HTR-8/SVneo (cell line): ENCODE measurements around the gene VCL.
A peak's percentile ranks its signal among the peaks of the same experiment; 100 is the strongest.
"Not testable (repeated sequence)": the region's sequence is repeated elsewhere in the genome, so short reads cannot be mapped to it uniquely, and the experiment has no call there.

Source experiments
- DNase-seq: peaks from one replicate; pipeline ENCODE4 v3.0.0; 2011; ENCODE audit warnings: low spot score, mixed read lengths; ENCODE audit not compliant: insufficient read length
- FAIRE-seq: peaks from 2 replicates; lab custom pipeline; 2011; peaks lifted over from hg19 to GRCh38; lab: Jason Lieb, UNC

Gene VCL

DNA sequence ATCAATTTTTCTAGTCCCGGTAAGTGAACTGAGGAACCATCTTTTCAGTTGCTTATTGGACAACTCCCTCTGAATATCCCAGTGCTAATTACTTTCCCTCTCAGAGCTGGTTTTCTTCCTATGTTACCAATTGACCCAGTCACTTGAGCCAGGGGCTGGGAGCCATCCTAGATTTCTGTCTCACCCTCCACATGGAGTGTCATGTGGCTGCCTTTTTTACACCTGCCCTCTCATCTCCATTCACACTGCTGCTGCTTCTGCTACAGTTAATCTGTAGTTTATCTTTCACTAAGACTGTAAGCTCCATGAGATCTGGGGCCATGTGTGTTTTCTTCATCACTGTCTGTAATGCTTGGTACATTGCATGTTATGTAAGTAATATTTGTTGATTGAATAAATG, 35.8 kb downstream of the VCL start:
- no peak for FAIRE-seq

DNA sequence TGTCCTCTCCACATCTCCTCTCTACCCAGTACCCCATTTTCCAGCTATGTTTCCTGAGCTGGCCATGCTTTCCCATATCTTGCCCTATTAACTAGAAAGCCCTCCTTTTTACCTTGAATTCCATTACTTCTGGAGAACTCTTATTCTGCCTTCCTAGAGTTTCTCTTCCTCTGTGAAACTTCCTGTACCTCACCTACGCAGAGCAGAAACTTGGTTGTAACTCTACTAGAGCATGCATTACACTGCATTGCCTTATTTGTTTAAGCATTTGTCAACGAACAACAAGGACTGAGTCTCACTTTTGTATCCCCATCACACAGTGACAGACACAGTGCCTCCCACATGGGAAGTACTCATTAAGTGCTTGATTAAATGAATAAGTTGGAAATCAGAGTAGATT, 36.4 kb downstream of the VCL start:
- FAIRE-seq (peak; percentile 60), DNase-seq (no peak)

More for the DNA sequence above, 35.8 kb downstream of the VCL start:
- no peak for DNase-seq

DNA sequence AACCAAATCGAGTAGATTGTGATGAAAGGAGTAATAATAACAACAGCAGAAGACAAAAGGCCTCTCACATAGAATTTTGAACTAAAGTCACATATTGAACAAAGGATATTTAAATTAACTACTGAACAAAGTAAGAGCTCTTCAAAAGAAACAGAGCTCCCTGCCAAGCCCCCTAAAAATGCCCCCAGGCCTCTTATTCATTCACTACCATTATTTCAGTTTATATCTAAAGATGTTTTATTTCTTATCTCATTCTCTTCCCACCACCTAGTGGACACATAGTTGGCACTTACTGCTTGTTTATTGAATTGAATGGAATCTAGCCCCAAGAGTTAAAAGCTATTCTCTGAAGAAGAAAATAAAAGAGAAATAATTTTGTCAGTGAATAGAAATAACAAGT, 37.4 kb downstream of the VCL start:
- DNase-seq (no peak), FAIRE-seq (no peak)

DNA sequence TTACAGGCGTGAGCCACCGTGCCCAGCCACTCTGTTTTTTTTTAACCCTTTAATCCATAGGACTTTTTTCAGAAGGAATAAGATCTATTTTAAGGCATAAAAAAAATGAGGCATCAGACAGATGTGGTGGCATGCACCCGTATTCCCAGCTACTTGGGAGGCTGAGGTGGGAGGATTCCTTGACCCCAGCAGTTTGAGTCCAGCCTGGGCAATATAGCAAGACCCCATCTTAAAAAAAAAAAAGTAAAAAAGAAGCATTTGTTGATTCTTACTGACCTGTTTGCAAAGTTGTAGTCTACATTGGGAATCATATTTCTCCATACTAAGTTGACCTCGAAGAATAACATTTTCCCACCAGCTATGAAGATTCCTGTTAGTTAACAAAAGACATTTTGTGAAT, 38.6 kb downstream of the VCL start:
- DNase-seq (no peak), FAIRE-seq (no peak)

DNA sequence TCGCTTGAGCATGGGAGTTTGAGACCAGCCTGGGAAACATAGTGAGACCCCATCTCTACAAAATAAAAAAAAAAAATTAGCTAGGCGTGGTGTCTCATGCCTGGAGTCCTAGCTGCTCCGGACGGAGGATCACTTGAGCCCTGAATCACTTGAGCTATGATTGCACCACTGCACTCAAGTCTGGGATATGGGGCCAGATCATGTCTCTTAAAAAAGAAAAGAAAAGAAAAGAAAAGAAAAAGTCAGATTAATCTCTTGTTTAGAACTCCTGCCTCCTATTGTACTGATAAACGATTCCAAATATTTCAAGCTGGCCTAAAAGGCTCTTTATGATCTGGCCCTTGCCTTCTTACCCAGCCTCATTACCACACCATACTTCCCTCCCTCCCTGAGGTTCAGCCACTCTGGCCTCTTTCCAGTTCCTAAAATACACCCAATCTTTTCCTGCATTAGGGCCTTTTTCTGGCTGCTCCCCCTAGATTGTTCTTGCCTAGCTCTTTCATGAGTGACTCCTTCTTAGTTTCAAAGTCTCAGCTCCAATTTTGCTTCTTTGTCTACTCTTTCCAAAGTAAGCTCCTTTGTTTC, 41.7 kb downstream of the VCL start:
- FAIRE-seq: no peak

DNA sequence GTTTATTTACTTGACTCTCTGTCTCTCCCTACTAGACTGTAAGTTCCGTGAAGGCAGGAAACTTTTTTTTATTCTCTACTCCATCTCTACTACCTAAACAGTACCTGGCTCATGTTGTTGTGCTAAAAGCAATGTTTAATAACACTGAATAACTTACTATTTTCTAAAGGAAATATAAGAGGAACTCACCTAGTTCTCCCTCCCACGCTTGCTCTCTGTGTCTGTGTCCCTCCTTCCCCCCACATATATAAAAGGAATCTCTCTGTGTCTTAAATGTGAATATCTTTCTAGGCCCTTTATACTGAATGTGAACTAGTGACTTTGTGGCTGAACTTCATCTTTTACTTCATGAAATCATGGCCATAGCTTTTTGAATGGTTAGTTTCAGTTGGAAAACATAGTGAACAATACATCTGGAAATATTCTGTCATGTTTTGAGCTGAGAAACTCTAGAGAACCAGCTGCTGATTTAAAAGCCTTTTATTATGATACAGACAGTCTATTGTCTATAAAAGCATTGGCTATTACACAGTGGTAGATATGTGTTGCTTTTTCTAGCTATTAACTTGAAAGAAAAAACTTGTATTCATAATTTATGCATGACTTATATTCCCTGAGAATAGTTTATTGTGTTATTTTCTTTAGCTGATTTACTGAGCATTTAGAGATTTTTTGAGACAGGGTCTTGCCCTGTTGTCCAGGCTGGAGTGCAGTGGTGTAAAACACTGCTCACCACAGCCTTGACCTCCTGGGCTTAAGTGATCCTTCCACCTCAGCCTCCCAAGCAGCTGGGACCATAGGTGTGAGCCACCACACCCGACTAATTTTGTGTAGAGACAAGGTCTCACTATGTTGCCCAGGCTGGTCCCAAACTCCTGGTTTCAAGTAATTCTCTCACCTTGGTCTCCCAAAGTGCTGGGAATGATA, 42.5 kb downstream of the VCL start:
- DNase-seq: no peak
- no peak for FAIRE-seq

More for the DNA sequence above, 41.7 kb downstream of the VCL start:
- no peak for DNase-seq

DNA sequence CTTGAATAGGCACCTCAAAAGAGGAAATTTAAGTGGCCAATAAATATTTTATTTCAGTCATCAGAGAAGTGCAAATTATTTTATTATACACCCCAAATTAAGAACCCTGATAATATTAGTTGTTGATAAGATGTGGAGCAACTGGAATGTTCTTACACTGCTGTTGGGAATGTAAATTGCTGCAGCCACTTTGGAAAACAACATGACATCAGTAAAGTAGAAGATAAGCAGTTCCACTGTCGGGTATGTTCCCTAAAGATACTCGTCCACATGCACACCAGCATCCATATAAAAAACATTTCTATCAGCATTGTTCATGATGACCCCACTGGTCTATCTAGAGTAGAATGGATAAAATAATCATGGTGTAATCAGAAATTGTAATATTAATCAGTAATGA, 46.5 kb downstream of the VCL start:
- no peak for DNase-seq
- no peak for FAIRE-seq

DNA sequence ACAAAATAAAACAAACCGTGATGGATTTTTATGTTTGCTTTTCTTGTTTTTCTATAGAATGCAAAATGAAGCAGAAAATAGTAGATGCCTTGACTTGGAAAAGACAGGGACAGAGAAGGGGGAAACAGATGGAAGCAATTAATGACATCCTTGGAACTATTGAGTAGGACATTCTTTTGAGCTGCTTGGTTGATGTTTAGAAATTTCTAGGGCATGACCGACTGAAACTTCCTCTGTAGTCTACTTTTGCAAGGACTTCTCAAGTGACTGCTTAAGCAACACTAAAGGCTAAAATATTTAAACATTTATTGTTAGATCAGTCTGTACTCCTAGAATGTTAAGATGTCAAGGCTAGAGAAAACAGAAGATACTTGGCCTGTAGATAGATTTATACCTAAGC, 49.4 kb downstream of the VCL start:
- no peak for FAIRE-seq
- DNase-seq: no peak

DNA sequence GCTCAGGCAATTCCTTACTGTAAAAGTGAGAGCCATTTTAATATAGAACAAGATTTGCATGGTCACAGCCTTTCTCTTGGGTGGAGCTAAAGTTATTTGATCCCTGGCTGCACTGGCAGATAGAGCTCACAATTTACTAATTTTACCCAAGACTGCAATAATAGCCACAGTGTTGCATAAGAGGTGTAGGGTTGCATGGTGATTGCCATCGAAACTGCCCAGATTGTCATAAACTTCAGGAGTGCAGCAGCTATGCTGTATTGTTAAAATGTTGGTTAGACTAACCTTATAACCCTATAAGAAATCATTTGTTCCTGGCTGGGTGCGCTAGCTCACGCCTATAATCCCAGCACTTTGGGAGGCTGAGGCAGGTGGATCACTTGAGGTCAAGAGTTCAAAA, 50.0 kb downstream of the VCL start:
- peak; percentile 53 for DNase-seq
- no peak for FAIRE-seq

DNA sequence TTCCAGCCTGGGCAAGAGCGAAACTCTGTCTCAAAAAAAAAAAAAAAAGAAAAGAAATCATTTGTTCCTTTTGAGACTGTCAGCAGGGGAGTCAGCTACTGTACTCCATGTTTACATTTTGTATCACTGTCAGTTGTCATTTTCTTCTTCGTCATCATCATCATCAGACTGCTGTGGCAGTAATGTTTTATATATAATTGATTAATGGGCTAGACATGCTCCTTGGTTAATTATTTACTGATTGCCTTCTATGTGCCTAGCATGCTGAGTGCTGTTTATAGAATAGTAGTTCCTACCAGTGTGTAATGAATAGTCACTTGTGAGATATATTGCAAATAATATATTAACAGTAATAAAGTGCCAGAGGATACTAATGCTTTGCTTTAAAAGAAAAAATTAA, 50.5 kb downstream of the VCL start:
- no peak for DNase-seq
- no peak for FAIRE-seq

DNA sequence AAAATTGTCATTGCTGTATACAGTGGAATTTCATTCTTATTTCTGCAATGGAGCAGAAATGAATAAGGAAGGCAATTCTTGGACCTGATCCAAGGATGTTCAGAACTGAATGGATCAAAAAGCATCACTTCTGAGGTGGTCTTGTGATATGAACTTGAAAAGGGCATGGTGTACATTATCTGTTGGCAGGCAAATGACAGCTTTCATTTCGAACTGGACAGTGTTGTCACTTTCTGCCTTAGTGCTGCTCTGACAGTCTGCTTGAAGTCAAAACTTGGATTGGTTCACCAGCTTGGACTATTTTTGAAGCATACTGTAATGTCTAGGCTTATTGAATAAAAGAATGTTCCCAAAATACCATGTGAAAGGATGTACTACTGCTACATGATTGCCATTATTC, 52.0 kb downstream of the VCL start:
- no peak for DNase-seq
- no peak for FAIRE-seq

DNA sequence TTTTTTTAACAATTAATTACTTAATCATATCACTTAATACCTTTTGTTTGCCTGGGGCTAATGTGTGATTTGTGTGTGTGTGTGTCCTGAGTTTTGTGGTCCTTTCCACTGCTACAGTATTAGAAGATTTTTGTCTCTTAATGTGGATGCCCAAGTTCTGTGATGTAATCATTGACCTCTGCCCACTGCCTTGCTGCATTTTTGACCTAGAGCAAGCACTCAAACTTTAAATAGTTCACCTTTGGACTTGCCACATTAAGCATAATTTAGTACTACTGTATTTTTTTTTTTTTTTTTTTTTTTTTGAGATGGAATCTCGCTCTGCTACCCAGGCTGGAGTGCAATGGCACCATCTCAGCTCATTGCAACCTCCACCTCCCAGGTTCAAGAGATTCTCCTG, 52.7 kb downstream of the VCL start:
- FAIRE-seq (no peak), DNase-seq (no peak)

DNA sequence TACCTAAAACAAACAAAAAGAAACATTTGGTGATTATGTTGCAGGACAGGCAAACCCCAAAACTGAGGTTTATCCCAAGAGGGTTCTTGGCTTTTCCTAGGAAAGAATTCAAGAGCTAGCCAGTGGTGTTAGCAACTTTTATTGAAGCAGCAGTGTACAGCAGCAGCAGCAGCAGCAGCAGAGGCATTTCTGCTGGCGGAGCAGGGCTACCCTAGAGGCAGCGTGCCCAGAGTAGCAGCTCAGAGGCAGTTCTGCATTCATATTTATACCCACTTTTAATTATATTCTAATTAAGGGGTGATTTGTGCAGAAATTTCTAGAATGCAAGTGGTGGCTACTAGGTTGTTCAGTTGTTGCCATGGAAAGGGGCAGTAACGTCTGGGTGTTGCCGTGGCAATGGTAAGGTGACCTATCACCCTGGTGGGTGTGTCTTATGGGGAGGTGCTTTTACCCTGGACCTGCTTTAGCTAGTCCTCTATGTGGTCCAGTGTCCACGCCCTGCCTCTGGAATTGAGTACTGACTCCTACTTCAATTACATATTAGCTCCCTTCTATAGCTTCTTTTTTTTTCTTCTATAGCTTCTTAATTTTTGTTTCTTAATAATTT, 53.9 kb downstream of the VCL start:
- DNase-seq (no peak), FAIRE-seq (no peak)

DNA sequence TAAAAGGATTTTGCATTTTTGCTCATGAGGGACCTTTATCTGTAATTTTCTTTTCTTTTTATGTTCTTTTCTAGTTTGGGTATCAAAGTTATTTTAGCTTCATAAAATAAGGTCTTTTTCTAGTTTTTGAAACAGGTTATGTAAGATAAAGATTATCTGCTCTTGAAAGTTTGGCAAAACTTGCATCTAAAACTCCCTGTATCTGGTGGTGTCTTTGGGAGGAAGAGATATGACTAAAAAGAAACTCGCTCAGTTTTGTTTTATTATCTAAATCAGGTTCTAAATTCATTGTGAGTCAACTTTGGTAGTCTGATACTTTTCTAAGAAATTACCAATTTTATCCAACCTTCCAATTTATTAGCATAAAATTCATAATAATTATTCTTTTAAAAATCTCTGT, 55.1 kb downstream of the VCL start:
- DNase-seq (no peak), FAIRE-seq (no peak)

DNA sequence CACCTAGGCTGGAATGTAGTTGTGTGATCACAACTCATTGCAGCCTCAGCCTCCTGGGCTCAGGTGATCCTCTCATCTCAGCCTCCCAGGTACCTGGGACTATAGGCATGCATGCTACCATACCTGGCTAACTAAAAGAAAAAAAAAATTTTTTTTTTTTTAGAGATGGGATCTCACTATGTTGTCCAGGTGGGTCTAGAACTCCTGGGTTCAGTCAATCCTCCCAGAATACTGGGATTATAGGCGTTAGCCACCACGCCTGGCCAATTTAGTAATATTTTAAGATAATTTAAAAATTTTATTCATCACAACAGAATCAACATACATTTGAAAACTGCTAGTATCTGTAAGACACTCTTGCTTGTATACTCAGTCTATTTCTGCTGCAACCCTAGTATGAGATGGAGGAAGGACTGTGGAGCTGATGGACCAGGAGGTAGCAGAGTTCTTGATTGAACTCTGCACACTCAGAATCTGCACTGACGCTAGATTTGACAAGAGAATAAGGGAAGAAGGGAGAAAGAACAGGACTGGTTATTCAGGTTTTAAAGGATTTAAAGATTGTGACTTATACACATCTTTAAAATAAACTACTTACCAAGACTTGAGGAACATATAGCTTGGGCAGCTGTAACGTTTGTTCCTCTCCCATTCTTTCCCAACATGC, 57.6 kb downstream of the VCL start:
- no peak for DNase-seq
- no peak for FAIRE-seq

DNA sequence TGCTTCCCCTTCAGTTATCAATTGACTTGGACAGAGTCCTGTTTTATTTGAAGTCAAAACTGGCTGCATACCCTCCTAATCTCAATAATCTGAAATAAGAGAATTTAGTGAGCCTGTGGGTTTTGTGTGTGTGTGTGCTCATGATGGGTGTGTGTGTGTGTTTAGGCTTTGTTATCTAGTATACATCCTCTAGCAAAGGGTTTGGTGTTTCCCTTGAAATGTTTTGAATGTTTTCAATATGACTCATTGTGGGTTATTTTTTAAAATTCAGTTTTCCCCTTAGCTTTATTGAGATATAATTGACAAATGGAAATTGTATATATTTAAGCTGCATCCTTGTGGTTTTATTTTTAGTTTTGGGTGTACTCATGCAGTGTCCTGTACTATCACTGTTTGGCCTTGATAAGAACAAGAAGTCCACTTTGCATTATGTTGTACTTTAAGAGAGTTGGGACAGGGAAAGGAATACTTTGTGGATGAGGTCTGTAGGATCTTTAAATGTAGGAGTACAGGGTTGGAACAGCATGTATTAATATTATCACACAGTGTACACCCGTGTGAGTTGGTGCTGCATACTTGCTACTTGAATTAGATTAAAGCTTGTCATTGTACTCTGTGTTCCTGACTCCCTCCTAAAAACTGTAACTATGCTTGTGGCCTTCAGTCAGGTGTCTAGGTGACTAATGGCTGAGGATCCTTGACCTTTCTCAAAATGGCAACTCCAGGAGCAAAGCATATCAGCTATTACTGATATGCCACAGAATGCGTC, 58.3 kb downstream of the VCL start:
- FAIRE-seq: peak; percentile 36
- no peak for DNase-seq

DNA sequence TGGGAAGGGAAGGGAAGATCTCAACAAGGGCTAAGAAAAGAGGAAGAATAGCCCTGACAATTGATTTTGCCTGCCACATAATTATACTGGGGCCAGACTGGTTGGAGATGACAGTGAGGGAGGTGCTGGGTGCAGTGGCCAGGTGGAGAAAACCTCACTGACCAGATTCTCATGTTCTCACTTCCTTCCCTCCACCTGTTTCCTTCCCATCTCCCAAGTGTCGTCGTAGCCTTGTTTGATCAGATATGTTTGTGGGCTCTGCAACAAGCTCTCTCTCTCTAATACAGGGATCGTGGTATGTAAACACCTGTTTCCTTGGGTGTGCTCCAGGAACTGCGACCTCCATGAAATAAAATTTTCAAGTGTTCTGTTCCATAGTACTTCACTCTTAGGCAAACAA, 60.2 kb downstream of the VCL start:
- DNase-seq: no peak
- FAIRE-seq: no peak

DNA sequence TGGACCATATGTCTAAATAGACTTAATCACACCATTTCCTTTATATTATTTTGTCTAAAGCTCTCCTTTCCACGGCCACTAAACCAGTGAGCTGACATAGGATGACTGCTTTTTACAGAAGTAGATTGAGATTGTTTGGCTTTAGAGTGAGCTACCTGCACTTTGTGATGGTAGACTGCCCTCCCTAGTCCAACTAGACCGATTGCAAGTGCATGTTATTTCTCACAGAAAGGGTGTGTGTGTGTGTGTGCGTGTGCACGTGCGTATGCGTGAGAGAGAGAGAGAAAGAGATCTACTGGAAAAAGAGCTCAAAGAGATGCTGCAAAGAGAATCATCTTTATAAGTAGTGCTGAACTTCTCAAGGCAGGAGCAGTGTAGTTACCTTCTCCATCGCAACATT, 60.7 kb downstream of the VCL start:
- FAIRE-seq (peak; percentile 23), DNase-seq (no peak)

DNA sequence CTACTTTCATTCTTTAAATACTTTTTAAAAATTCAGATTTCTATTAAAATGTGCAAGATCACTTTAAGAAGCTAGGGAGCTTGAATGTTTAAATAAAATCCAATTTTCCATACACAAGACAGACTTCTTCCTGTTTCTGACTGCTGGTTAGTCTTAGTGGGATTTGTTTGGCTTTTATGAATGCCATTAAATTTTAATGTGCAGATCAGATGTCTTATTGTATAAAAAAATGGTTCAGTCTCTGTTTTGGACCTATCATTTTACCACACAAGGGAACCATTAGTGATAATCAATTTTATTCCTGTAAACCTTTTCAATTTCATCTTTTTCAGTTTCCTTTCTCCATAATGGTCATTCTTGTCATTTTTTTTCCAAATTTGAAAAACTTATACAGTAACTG, 63.2 kb downstream of the VCL start:
- DNase-seq: no peak
- no peak for FAIRE-seq

DNA sequence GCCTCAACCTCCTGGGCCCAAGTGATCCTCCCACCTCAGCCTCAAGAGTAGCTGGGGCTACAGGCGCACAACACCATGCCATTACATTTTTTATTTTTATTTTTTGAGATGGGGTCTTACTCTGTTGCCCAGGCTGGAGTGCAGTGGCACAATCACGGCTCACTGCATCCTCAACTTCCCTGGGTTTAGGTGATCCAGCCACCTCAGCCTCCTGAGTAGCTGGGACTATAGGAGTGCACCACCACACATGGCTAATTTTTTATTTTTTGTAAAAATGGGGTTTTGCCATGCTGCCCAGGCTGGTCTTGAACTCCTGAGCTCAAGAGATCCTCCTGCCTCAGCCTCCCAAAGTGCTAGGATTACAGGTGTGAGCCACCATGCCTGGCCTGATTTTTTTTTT, 64.1 kb downstream of the VCL start:
- not testable (repeated sequence) for DNase-seq, FAIRE-seq
